RPMI8226 (cell line): ENCODE data around the gene ZBTB20.

Experiments
- DNase-seq: peaks from one replicate; pipeline ENCODE4 v3.0.0-alpha.2; 2015

Gene ZBTB20

GRCh38 chr3:114902691-114903101 lies 244.4 kb downstream of the ZBTB20 start:
- no peak for DNase-seq

- no peak for DNase-seq
These were observed 246.2 kb downstream of the ZBTB20 start for GRCh38 chr3:114900908-114901307.

GRCh38 chr3:114899186-114899931 lies 247.7 kb downstream of the ZBTB20 start:
- peak; percentile 48 for DNase-seq

GRCh38 chr3:114896978-114897377 lies 250.1 kb downstream of the ZBTB20 start:
- DNase-seq: no peak

- DNase-seq: no peak
These were observed 253.7 kb downstream of the ZBTB20 start for GRCh38 chr3:114893361-114893760.

GRCh38 chr3:114892880-114893279 lies 254.2 kb downstream of the ZBTB20 start:
- no peak for DNase-seq

GRCh38 chr3:114892131-114892879 lies 254.8 kb downstream of the ZBTB20 start:
- no peak for DNase-seq

GRCh38 chr3:114887806-114888205 lies 259.3 kb downstream of the ZBTB20 start:
- DNase-seq: no peak

GRCh38 chr3:114886905-114887304 lies 260.2 kb downstream of the ZBTB20 start:
- no peak for DNase-seq

- DNase-seq: no peak
These were observed 262.7 kb downstream of the ZBTB20 start for GRCh38 chr3:114884213-114884923.

GRCh38 chr3:114880078-114880477 lies 267.0 kb downstream of the ZBTB20 start:
- no peak for DNase-seq

- DNase-seq: no peak
These were observed 267.7 kb downstream of the ZBTB20 start for GRCh38 chr3:114879059-114880031.

GRCh38 chr3:114878114-114878839 lies 268.8 kb downstream of the ZBTB20 start:
- DNase-seq: no peak

GRCh38 chr3:114877378-114878113 lies 269.5 kb downstream of the ZBTB20 start:
- DNase-seq: no peak

- no peak for DNase-seq
These were observed 272.5 kb downstream of the ZBTB20 start for GRCh38 chr3:114874522-114874971.

GRCh38 chr3:114873591-114873990 lies 273.5 kb downstream of the ZBTB20 start:
- DNase-seq: no peak

GRCh38 chr3:114872588-114872987 lies 274.5 kb downstream of the ZBTB20 start:
- no peak for DNase-seq

- DNase-seq: no peak
These were observed 275.0 kb downstream of the ZBTB20 start for GRCh38 chr3:114872050-114872449.

- no peak for DNase-seq
These were observed 279.1 kb downstream of the ZBTB20 start for GRCh38 chr3:114867835-114868503.

- DNase-seq: no peak
These were observed 279.7 kb downstream of the ZBTB20 start for GRCh38 chr3:114867359-114867758.
